GM18505 (cell line): Measurements from ENCODE around the gene NEGR1.

Experiments
- ATAC-seq: cut with Tn5 transposase; IDR thresholded peaks from one replicate; pipeline ENCODE4 v1.9.1; 2021; ENCODE audit not compliant: unreplicated experiment
- POLR2A ChIP-seq: IDR thresholded peaks from 4 replicates; pipeline ENCODE4 v1.6.1; 2011; ENCODE audit warnings: borderline replicate concordance; ENCODE audit not compliant: insufficient read depth, insufficient read length; ENCODE audit errors: extremely low read depth

The NEGR1 gene

GRCh38 chr1:71435951-71436350, 846.4 kb downstream of the NEGR1 start:
- TF ChIP-seq POLR2A, result no peak
- no peak for ATAC-seq

DNA sequence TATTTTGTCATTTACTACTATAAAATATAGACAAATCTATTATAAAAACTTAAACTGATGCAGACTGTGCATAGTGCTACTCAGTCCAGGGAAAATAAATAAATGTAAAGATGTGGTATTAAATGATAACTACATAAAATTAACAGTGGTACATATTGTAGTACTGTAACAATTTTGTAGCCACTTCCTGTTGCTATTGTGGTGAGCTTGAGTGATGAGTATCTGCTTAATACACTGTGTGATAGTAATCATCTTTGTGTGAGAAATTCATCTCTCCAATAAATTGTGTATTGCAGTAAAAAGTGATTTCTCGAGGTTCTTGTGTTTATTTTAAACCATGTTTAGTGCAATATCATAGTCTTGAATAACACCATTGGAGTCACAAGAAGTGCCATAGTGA, 848.1 kb downstream of the NEGR1 start:
- TF ChIP-seq POLR2A, result no peak
- no peak for ATAC-seq

- no peak for ATAC-seq
- no peak for TF ChIP-seq POLR2A
Measured at GRCh38 chr1:71428029-71428428, 854.3 kb downstream of the NEGR1 start.

DNA sequence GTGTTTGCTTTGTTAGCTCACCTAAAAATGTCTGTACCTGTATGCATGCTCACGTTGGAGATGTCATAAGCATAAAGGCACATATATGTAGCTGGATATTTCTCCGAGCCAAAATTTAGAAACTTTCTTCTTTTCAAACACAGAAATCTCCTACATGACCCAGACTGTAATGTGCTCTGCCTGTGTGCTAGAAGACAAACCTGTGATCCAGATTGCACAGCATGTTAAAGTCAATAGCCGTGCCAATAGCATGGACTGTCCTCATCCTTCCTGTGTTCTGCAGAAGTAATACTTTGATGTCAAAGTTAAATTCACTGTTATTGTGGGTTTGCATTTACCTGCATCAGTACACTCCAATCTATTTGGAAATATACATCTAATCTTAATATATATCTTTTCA, 855.3 kb downstream of the NEGR1 start:
- no peak for TF ChIP-seq POLR2A
- ATAC-seq, result no peak

GRCh38 chr1:71424536-71424935, 857.8 kb downstream of the NEGR1 start:
- no peak for TF ChIP-seq POLR2A
- no peak for ATAC-seq

DNA sequence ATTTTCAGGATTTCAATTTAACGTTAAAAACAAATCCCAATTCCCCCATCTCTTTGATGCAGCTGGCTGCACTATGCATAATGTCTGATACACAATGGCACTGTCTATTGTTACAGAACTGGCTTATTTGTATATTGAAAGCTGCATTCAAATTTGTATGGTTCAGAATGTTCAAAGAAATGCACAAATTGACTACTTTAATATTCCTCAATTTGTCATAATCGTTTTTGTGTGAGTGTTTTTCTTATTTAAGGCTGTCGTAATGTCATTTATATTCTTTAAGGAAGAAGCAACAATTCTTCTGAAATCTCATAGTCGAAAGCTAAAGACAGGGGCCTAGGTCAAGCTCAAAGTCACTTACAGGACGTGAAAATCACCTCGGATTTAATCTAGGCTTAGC, 860.1 kb downstream of the NEGR1 start:
- ATAC-seq, result no peak
- TF ChIP-seq POLR2A, result no peak

DNA sequence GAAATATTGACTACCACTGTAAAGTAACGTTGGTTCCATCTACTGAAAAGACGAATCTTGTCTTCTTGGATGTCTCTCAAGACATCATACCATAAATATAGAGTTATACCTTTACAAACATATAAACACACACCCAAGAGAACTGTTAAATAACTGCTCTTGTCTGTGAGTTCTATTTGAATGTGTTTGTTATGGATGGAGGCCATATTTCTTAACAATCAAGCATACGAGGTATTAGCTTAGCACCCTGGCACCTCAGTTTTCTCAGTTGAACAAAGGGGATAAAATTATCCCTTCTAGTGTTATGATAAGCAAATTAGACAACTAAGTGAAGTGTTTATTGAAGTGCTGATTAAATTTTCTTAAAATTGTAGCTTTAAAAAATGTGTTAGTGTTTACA, 864.9 kb downstream of the NEGR1 start:
- no peak for TF ChIP-seq POLR2A
- no peak for ATAC-seq

- no peak for TF ChIP-seq POLR2A
- no peak for ATAC-seq
Measured at GRCh38 chr1:71414179-71414578, 868.2 kb downstream of the NEGR1 start.

GRCh38 chr1:71413441-71414175, 868.7 kb downstream of the NEGR1 start:
- no peak for ATAC-seq
- no peak for TF ChIP-seq POLR2A

GRCh38 chr1:71400050-71400449, 882.3 kb downstream of the NEGR1 start:
- TF ChIP-seq POLR2A, result no peak
- no peak for ATAC-seq

- TF ChIP-seq POLR2A, result no peak
Measured at GRCh38 chr1:71399594-71399993, 882.7 kb downstream of the NEGR1 start.

GRCh38 chr1:71393301-71393700, 889.0 kb downstream of the NEGR1 start:
- ATAC-seq, result no peak
- TF ChIP-seq POLR2A, result no peak

More at GRCh38 chr1:71399594-71399993, 882.7 kb downstream of the NEGR1 start:
- ATAC-seq, result no peak

DNA sequence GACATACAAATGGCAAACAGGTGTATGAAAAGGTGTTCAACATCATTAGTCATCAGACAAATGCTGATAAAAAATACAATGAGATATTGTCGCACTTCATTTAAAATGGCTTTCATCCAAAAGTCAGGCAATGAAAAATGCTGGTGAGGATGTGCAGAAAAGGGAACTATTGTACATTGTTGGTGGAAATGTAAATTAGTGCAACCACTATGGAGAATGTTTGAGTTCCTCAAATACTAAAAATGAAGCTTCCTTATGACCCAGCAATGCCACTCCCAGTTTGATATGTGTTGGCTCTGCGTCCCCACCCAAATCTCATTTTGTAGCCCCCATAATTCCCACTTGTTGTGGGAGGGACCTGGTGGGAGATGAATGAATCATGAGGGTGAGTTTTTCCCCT, 891.8 kb downstream of the NEGR1 start:
- ATAC-seq, result no peak
- no peak for TF ChIP-seq POLR2A

DNA sequence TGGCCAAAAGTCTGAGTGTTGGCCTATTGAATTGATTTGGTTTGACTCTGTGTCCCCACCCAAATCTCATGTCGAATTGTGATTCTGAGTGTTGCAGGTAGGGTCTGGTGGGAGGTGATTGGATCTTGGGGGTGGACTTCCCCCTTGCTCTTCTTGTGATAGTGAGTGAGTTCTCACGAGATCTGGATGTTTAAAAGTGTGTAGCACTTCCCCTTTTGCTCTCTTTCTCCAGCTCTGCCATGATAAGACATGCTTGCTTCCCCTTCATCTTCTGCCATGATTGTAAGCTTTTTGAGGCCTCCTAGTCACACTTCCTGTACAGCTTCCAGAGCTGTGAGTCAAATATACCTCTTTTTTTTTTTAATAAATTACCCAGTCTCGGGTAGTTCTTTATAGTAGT, 904.5 kb downstream of the NEGR1 start:
- ATAC-seq, result no peak

GRCh38 chr1:71372496-71372895, 909.8 kb downstream of the NEGR1 start:
- TF ChIP-seq POLR2A, result no peak
- no peak for ATAC-seq

More for the DNA sequence above, 904.5 kb downstream of the NEGR1 start:
- no peak for TF ChIP-seq POLR2A
